Measurements from ENCODE around the gene DCAF17. TPM values are rescaled to one million over a fixed set of nuclear protein-coding genes. Genes with fewer than 3 reads are reported as not detected.

Gene DCAF17
- total RNA-seq, 4 donors from 2014 or later, result 8.3 to 18.1 (median 13.0) TPM

DNA sequence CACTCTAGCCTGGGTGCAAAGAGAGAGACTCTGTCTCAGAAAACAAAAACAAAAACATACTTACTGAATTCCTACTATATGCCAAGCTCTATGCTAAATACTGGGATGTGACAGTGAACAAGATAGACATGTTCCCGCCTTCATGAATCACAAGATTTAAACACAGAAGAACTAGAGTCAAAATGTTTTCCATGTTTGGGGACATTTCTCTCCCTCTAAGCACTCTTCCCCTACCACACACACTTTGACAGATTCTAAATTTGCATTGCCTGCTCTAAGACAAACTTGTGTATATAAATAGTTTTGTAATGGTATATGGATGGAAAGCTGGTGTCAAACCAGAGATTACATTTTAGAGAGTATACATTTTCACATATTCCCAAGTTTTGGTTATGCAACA lies 99.3 kb downstream of the DCAF17 start:
- TF ChIP-seq POLR2A (IDR thresholded peaks at IDR 0.05), result no peak
- TF ChIP-seq, protein P1, sequence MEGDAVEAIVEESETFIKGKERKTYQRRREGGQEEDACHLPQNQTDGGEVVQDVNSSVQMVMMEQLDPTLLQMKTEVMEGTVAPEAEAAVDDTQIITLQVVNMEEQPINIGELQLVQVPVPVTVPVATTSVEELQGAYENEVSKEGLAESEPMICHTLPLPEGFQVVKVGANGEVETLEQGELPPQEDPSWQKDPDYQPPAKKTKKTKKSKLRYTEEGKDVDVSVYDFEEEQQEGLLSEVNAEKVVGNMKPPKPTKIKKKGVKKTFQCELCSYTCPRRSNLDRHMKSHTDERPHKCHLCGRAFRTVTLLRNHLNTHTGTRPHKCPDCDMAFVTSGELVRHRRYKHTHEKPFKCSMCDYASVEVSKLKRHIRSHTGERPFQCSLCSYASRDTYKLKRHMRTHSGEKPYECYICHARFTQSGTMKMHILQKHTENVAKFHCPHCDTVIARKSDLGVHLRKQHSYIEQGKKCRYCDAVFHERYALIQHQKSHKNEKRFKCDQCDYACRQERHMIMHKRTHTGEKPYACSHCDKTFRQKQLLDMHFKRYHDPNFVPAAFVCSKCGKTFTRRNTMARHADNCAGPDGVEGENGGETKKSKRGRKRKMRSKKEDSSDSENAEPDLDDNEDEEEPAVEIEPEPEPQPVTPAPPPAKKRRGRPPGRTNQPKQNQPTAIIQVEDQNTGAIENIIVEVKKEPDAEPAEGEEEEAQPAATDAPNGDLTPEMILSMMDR (IDR thresholded peaks at IDR 0.05), result no peak
- DNase-seq, result no peak
- no peaks in the 10 kb centered on the region for H3K9me3 ChIP-seq
- WGBS, 2 donors, result 90 to 100% methylated on average over 1 of the region's 1 CpG
- H3K27me3 ChIP-seq, result no peaks in the 10 kb centered on the region
- no peak overlapping the region for H3K4me3 ChIP-seq
- intact Hi-C loops (cut with DNase I), result no loop called here
- H3K36me3 ChIP-seq, result no peaks in the 10 kb centered on the region
- H3K4me1 ChIP-seq, result peaks cover 0 to 28% (median 7%) of the 10 kb centered on the region in 3 donors
- no peak overlapping the region for H3K27ac ChIP-seq

Small RNAs within 50 kb of the gene (small RNA-seq; reads per million reads assigned to genes)
- gene AC007969.2, result 0 to 0.07 (median 0) reads per million in 4 donors

Other genes starting within 250 kb of the DCAF17 start
- gene METTL8, start 236 bp upstream of the DCAF17 start, total RNA-seq, result 10 to 100 TPM; 17.9 to 51.4 (median 35.4) TPM
- 100 to 1,000 TPM in 1 of 4 donors, 10 to 100 TPM in 2, 1 to 10 TPM in 1; 5.7 to 176 (median 45.7) TPM for gene CYBRD1, start 88.2 kb downstream of the DCAF17 start, total RNA-seq